HEK293T (cell line): ENCODE data around the gene COG2.
A peak's percentile ranks its signal among the peaks of the same experiment; 100 is the strongest.

Experiments used
- ARNT ChIP-seq: fragments of 450-650 bp; IDR thresholded peaks from 2 replicates; pipeline ENCODE4 v1.6.1; 2017; ENCODE audit warnings: mild to moderate bottlenecking
- BHLHE40 ChIP-seq: fragments of 450-650 bp; IDR thresholded peaks from 2 replicates; pipeline ENCODE4 v1.6.1; 2016; ENCODE audit warnings: mild to moderate bottlenecking, moderate library complexity, borderline replicate concordance
- CTBP1 ChIP-seq: fragments of 450-650 bp; IDR thresholded peaks from 2 replicates; pipeline ENCODE4 v1.6.1; 2016; ENCODE audit warnings: borderline replicate concordance
- FOXA1 ChIP-seq: fragments of 450-650 bp; IDR thresholded peaks from 2 replicates; pipeline ENCODE4 v1.6.1; 2016; ENCODE audit warnings: mild to moderate bottlenecking
- FOXK2 ChIP-seq: fragments of 450-650 bp; IDR thresholded peaks from 2 replicates; pipeline ENCODE4 v1.6.1; 2016; ENCODE audit warnings: mild to moderate bottlenecking
- FOXM1 ChIP-seq: fragments of 450-650 bp; IDR thresholded peaks from 2 replicates; pipeline ENCODE4 v1.6.1; 2017; ENCODE audit warnings: mild to moderate bottlenecking, borderline replicate concordance
- HDGF ChIP-seq: fragments of 450-650 bp; IDR thresholded peaks from 2 replicates; pipeline ENCODE4 v1.6.1; 2017; ENCODE audit warnings: antibody characterized with exemption, borderline replicate concordance
- LEF1 ChIP-seq: fragments of 450-650 bp; IDR thresholded peaks from 2 replicates; pipeline ENCODE4 v1.6.1; 2017; ENCODE audit warnings: mild to moderate bottlenecking, borderline replicate concordance
- NFRKB ChIP-seq: fragments of 450-650 bp; IDR thresholded peaks from 2 replicates; pipeline ENCODE4 v1.6.1; 2016; ENCODE audit warnings: mild to moderate bottlenecking, moderate library complexity
- PKNOX1 ChIP-seq: fragments of 450-650 bp; IDR thresholded peaks from 2 replicates; pipeline ENCODE4 v1.6.1; 2016
- SP1 ChIP-seq: fragments of 450-650 bp; IDR thresholded peaks from 2 replicates; pipeline ENCODE4 v1.6.1; 2017
- SUZ12 ChIP-seq: fragments of 450-650 bp; IDR thresholded peaks from 2 replicates; pipeline ENCODE4 v1.6.1; 2016; ENCODE audit warnings: mild to moderate bottlenecking
- TARDBP ChIP-seq: fragments of 450-650 bp; IDR thresholded peaks from 2 replicates; pipeline ENCODE4 v1.6.1; 2016
- ZNF384 ChIP-seq: fragments of 450-650 bp; IDR thresholded peaks from 2 replicates; pipeline ENCODE4 v1.6.1; 2016

DNA sequence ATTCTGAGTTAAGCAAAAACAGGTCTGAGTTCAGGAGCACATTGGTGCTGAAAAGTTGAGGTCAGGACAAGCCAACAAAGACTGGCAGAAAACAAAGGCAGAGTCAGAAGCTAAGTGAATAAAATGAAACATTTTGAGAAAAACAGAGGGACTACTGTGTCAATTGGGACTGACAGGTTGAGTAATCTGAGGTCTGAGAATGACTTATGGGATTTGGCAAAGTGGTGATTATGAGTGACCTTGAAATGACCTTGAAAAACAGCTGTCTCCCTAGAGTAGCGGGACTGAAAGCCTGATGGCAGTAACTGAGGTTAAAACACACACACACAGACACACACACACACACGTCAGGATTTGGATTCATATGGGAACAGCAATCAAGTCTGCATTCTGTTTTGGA lies 8.8 kb upstream of the COG2 start:
- TF ChIP-seq LEF1: no peak
- no peak for TF ChIP-seq SP1
- no peak for TF ChIP-seq FOXA1
- no peak for TF ChIP-seq CTBP1
- TF ChIP-seq ZNF384: no peak
- no peak for TF ChIP-seq FOXM1
- no peak for TF ChIP-seq HDGF
- no peak for TF ChIP-seq SUZ12
- TF ChIP-seq PKNOX1: peak; percentile 34; the same call in 1 of the 2 replicates
- no peak for TF ChIP-seq TARDBP
- no peak for TF ChIP-seq FOXK2
- TF ChIP-seq ARNT: no peak
- no peak for TF ChIP-seq BHLHE40
- TF ChIP-seq NFRKB: no peak
